ENCODE results near the gene OR8B12.

DNA sequence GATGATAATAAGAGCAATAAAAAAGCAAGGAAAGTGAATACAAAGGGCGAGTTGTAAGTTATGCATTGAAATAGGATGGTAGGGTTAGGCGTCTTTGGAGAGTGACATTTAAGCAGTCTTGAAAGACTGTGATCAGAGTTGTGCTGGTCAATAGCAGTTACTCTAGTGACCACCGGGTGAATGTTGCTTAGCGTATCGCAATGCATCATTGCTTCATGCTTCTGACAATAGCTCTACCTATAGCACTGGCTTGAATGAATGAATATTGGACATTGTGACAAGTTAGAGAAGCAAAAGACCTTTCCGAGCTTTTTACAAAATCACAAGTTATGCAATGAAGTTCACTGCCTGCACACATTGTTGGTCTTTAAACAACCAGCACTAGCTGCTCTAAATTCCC is 7.7 kb upstream of the OR8B12 start:
- TF ChIP-seq CTCF (IDR thresholded peaks at IDR 0.05; ENCODE audit: low read depth, low read length) (no peak), EZH2phosphoT487 (IDR thresholded peaks at IDR 0.05; ENCODE audit: low read depth) (no peak)
